C4-2B (cell line): ENCODE results near the gene PLOD1.
"Not testable (repeated sequence)": the region's sequence is repeated elsewhere in the genome, so short reads cannot be mapped to it uniquely, and the experiment has no call there.

Source experiments
- CTCF ChIP-seq: fragments of 450-650 bp; conservative IDR thresholded peaks from 2 replicates; pipeline ENCODE4 v1.5.1; 2017; ENCODE audit warnings: mild to moderate bottlenecking
- ZFX ChIP-seq: fragments of 450-650 bp; IDR thresholded peaks from 2 replicates; pipeline ENCODE4 v1.6.1; 2017

- TF ChIP-seq CTCF, ZFX: not testable (repeated sequence)
Measured at GRCh38 chr1:11925196-11925937, 9.2 kb upstream of the PLOD1 start.
